Lower leg skin (tissue), 4 donors: ENCODE data around the gene AURKA. TPM values are rescaled to one million over a fixed set of nuclear protein-coding genes. Genes with fewer than 3 reads are reported as not detected.

Experiments used
- DNase-seq, 2 donors: peaks; one replicate each; pipeline ENCODE4 v3.0.0-alpha.2; 2019; ENCODE audit warnings: low spot score in 2 of 2
- H3K4me3 ChIP-seq: fragments of 200-600 bp; sonication (generic); 2 replicates; pipeline ENCODE4 v1.5.1; 2017; ENCODE audit warnings: mild to moderate bottlenecking, low read depth; ENCODE audit not compliant: poor library complexity, severe bottlenecking
- CTCF ChIP-seq, 3 donors: fragments of 450-650 bp; IDR thresholded peaks; one replicate each; pipeline ENCODE4 v1.5.1; 2016; ENCODE audit warnings: antibody characterized with exemption in 3 of 3, mild to moderate bottlenecking in 3 of 3, moderate library complexity in 2 of 3
- POLR2A ChIP-seq, 2 donors: fragments of 450-650 bp; IDR thresholded peaks; one replicate each; pipeline ENCODE4 v1.6.1; 2016 to 2017; ENCODE audit warnings: antibody characterized with exemption in 2 of 2, mild to moderate bottlenecking in 1 of 2, moderate library complexity in 1 of 2
- WGBS, 2 donors: methylation state at CpG; one replicate each; pipeline ENCODE4 v1.1.5; 2018; 5-methylcytosine and 5-hydroxymethylcytosine counted together
- intact Hi-C: fragments of 100-400 bp; cut with DNase I; formaldehyde crosslinking; loops from one replicate; pipeline ENCODE4 v1.15.0; 2023; ENCODE audit warnings: low total_unique reads
- total RNA-seq, 4 donors: library from RNA; depleted of rRNA; stranded (reverse); fragments of >200 nt; gene quantifications; one replicate each; pipeline ENCODE4 v1.1.0, GENCODE V29; 2016

The AURKA gene
- total RNA-seq, 4 donors from 2014 or later: 3.9 to 8.7 (median 5.9) TPM

- H3K4me3 ChIP-seq: no peak overlapping the region
- no peak for DNase-seq
- intact Hi-C loops: no loop called here
- TF ChIP-seq POLR2A (IDR thresholded peaks at IDR 0.05) (no peak), CTCF (IDR thresholded peaks at IDR 0.05) (no peak)
- WGBS, 2 donors: 50 to 64% methylated on average over 5 of the region's 5 CpGs
These were observed 39.5 kb downstream of the AURKA start for GRCh38 chr20:56352345-56353055.

GRCh38 chr20:56350842-56351241 lies 41.2 kb downstream of the AURKA start:
- 62 to 75% methylated on average over 2 of the region's 2 CpGs for WGBS, 2 donors
- no peak for TF ChIP-seq POLR2A (IDR thresholded peaks at IDR 0.05)
- no peak for TF ChIP-seq CTCF (IDR thresholded peaks at IDR 0.05)
- no peak for DNase-seq
- intact Hi-C loops: no loop called here
- H3K4me3 ChIP-seq: no peak overlapping the region

- 8 to 16% methylated on average over 3 of the region's 3 CpGs for WGBS, 2 donors
- H3K4me3 ChIP-seq: no peak overlapping the region
- no peak for DNase-seq
- no peak for TF ChIP-seq CTCF (IDR thresholded peaks at IDR 0.05)
- no peak for TF ChIP-seq POLR2A (IDR thresholded peaks at IDR 0.05)
- intact Hi-C loops: no loop called here
These were observed 43.3 kb downstream of the AURKA start for GRCh38 chr20:56348746-56349145.

GRCh38 chr20:56348305-56348693 lies 43.7 kb downstream of the AURKA start:
- intact Hi-C loops: no loop called here
- no peak for TF ChIP-seq POLR2A (IDR thresholded peaks at IDR 0.05)
- TF ChIP-seq CTCF (IDR thresholded peaks at IDR 0.05): no peak
- no peak for DNase-seq
- H3K4me3 ChIP-seq: no peak overlapping the region
- 18 to 20% methylated on average over 5 of the region's 5 CpGs for WGBS, 2 donors

GRCh38 chr20:56347628-56348304 lies 44.2 kb downstream of the AURKA start:
- no peak overlapping the region for H3K4me3 ChIP-seq
- DNase-seq: no peak
- intact Hi-C loops: no loop called here
- 71 to 73% methylated on average over 13 of the region's 13 CpGs for WGBS, 2 donors
- TF ChIP-seq POLR2A (IDR thresholded peaks at IDR 0.05) (no peak), CTCF (IDR thresholded peaks at IDR 0.05) (no peak)
